ENCODE measurements around the gene CARD11.

Gene CARD11

DNA sequence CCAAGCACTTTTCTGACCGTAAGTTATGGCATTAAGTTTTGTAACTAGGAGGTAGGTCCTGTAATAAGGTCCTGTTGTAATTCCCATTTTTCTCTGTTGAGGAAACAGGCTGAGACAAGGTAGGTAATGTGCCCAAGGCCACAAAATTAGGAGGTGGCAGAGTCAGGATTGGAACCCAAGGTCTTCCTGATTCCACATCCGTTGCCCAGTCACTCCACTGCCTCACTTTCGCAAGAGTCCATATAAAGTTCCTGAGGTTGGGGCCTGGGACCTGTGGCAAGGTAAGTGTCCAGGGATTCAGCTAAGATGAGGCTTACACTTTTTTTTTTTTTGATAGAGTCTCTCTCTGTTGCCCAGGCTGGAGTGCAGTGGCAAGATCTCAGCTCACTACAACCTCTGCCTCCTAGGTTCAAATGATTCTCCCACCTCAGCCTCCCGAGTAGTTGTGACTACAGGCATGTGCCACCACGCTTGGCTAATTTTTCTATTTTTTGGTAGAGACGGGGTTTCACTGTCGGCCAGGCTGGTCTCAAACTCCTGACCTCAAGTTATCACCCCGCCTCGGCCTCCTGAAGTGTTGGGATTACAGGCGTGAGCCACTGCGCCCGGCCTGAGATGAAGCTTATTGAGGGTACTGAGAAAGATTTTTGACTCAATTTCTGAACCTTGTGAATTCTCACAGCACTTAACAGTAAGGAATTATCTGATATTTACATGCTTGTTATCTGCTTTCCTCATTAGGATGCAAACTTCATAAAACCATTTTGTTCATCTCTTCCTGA is 179.3 kb downstream of the CARD11 start:
- no peak for DNase-seq

DNA sequence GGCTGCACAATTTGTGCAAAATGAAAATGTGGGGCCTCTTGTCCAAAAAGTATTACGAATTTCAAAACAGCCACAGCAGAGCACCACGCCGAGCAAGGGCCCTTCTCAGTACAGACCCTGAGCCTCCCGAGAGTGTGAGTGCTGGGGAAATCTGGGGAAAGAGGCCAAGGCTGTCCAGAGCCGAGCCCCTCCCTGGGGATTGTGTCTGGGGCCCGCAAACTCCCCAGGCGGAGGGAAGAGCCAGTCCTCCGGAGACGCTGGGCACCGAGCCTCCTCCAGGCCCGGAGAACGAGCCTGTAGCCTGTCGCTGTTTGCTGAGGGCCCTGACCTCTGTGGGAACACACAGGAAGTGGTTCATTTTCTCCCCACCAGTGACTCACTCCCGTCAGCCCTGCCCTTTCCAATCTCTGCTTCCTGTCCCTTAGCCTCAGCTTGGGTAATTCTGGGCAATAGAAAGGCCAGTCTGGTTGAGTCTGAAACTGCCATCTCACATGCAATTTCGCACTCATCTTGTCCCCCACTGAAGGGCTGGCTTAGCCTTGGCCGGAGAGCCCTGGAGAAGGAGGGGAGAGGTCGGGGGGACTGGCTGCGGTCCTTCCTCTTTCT is 180.1 kb downstream of the CARD11 start:
- DNase-seq: no peak

DNA sequence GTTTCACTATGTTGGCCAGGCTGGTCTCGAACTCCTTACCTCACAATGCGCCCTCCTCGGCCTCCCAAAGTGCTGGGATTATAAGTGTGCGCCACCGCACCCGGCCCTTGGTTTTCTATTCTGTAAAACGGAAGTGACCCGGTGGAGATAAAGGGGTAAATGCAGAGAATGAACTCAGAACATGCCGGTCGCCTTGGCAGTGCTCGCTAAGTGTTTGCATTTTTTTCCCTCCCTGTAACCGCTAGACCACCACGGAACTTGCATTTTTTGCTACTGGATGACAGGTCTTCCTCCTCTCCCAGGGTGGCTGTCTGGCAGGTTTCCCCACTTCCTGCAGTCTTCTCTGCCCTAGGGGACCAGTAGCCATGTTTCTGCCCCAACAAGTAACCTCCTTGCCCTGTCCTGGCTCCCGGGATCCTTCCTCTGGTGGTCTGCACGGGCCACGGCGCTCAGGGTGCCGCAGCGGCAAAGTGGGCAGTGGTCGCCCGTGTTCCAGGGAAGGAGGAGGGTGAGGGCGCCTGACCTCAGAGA is 180.8 kb downstream of the CARD11 start:
- no peak for DNase-seq

DNA sequence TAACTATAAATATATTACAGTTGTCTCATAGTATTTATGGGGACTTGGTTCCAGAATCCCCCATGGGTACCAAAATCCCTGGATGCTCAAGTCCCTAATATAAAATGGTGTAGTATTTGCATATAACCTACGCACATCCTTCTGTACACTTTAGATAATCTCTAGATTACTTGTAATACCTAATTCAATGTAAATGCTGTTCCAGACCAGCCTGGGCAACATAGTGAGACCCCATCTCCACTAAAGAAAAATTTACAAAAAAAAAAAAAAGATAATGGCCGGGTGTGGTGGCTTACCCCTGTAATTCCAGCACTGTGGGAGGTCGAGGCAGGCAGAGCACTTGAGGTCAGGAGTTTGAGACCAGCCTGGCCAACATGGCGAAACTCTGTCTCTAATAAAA is 182.2 kb downstream of the CARD11 start:
- DNase-seq: no peak

DNA sequence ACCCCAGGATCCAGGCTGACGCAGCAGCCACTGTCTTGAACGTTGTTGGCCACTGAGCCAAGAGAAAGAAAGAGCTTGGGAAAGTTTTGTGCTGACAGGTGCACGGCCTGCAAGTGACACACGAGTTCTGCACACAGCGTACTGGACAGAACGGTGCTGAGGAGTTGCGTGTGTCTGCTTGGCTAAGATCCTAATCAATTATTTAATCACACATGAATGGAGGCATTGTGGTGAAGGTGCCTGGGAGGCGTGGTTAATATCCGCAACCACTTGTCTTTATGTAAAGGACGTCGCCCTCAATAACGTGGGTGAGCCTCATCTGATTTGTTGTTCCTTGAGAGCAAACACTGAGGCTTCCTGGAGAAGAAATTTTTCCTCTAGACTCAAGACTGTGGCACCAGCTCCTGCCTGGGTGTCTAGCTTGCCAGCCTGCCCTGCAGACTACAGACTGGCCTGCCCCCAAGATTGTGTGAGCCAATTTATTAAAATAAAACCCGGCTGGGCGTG is 183.0 kb downstream of the CARD11 start:
- DNase-seq: peak; percentile 60

DNA sequence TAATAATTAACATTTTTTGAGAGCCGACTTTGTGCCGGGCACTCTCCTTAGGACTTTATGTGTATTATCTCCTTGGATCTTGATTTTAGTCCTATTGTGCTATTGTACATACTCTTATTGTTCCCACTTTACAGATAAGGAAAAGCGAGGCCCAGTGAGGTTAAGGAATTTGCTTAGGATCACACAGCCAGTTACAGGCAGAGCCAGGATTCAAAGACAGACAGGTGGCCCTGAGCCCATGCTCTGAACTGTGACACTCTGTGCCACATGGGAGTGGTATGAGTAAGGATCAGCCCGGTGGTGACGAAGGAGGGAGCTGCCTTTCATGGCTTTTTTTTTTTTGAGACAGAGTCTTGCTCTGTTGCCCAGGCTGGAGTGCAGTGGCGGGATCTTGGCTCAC is 183.7 kb downstream of the CARD11 start:
- no peak for DNase-seq

DNA sequence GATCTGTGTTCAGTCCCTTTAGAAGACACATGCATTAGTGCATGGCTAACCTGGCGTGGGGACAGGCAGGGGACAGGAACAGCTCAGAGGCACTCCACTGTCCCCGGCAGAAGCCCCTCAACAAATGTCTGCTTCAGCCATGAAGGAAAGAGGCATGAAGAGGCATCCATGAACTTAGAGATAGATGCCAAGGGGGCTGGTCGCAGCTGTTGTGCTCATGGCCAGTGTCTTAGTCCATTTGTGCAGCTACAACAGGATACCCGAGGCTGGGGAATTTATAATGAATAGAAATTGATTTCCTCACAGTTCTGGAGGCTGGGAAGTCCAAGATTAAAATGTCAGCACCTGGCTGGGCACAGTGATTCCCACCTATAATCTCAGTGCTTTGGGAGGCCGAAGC is 185.0 kb downstream of the CARD11 start:
- DNase-seq: no peak

DNA sequence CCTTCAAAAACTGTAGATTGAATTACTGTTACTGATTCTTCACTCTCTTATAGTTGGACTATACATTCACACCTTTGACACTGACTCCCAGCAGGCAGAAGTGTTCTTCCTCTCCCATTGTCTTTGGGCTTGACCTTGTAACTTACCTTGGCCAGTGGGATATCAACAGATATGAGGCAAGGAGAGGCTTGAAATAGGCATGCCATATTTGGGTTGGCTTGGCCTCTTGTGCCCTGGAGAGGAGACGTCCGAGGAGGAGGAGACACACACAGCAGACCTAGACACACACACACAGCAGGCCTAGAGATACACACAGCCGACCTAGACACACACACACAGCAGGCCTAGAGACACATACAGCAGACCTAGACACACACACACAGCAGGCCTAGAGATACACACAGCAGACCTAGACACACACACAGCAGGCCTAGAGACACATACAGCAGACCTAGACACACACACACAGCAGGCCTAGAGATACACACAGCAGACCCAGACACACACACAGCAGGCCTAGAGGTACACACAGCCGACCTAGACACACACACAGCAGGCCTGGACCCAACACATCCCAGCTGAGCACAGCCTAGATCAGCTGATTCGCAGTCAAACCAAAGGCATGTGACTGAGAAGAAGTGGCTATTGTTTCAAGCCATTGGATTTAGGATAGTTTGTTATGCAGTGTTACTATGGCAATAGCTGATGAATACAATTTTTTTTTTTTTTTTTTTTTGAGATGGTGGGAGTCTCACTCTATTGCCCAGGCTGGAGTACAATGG is 187.1 kb downstream of the CARD11 start:
- DNase-seq: no peak

All from NCI-H1105 treated with DMSO at 0.1 percent for 48 hours (cell line).